HG03521 (cell line): Measurements from ENCODE around the gene PTPRN2.

Experiments used
- ATAC-seq: cut with Tn5 transposase; IDR thresholded peaks from one replicate; pipeline ENCODE4 v1.9.1; 2021; ENCODE audit warnings: mild to moderate bottlenecking, moderate library complexity; ENCODE audit not compliant: unreplicated experiment

PTPRN2 gene

GRCh38 chr7:157618823-157619606 is 968.6 kb downstream of the PTPRN2 start:
- no peak for ATAC-seq

GRCh38 chr7:157618091-157618726 is 969.4 kb downstream of the PTPRN2 start:
- ATAC-seq, result no peak

- no peak for ATAC-seq
Observed at GRCh38 chr7:157617401-157617800, 970.2 kb downstream of the PTPRN2 start.

- no peak for ATAC-seq
Observed at GRCh38 chr7:157616931-157617330, 970.7 kb downstream of the PTPRN2 start.

DNA sequence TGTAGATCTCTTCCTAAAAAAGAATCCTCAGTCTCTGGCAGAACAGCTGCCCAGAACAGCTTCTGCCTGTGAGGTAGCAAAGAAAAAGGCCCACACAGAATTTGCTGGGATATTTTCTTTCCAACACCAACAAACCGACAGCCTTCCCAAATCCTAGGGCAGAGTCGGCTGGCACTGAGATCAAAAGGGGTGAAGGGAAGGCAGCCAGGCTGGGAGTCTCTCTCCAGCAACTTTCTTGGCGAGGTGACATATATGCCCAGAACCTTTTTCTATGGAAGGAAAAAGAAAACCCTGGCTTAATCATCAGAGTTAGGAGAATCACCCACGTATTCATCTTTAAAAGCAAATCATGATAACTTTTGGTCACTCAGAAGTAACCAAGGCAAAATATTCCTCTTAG is 971.2 kb downstream of the PTPRN2 start:
- no peak for ATAC-seq

DNA sequence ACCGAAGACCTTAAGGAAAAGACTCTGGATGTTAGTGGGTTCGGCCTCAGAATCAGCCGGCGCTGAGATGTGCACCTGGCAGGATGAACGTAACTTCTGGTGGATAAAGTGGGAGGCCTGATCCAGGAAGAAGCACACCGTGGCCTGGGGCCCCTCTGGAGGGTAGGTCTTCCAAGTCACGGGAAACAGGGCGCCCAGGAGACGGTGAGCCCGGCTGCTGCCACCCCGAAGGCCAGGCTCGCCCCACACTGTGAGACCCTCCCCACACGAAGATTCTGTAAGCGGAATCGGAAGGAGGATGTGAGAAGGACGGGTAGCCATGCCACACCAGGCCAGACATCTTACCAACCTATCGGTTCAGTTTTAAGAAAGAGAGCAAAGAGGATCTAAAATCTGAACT is 971.8 kb downstream of the PTPRN2 start:
- ATAC-seq, result no peak

DNA sequence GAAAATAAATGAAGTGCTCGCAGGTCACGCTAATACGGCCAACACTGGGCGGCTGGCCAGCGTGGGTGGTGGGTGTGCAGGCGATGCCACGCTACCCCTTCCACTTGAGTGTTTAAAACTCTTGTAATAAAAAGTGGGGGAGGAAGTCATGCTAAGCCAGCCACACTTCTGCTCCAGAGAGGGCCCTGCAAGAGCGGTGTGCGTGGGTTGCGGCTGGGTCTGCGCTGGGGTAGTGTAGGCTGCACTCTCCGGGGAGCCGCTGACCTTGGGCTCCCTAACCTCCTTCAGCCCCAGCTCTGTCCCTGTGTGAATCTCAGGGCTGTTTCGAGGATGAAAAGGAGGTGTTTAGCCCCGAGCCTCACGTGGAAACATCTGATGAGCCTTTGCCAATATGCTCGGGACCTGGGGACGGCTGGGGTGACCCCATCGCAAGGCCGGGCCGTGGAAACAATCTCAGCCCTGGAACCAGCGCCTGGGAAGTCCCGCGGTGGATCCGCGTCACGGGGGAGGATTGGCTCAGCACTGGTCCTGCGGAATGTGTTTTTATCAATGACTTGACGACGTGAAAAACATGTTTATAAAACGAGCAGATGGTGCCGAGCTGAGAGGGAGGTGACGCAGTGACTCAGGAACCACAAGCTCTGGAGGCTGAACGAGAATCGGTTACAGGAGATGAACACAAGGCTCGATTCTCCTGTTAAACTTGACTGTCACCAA is 972.4 kb downstream of the PTPRN2 start:
- ATAC-seq, result no peak

- no peak for ATAC-seq
Observed at GRCh38 chr7:157614457-157615020, 973.1 kb downstream of the PTPRN2 start.

GRCh38 chr7:157613575-157614322 is 973.9 kb downstream of the PTPRN2 start:
- no peak for ATAC-seq

- no peak for ATAC-seq
Observed at GRCh38 chr7:157612664-157613561, 974.7 kb downstream of the PTPRN2 start.

DNA sequence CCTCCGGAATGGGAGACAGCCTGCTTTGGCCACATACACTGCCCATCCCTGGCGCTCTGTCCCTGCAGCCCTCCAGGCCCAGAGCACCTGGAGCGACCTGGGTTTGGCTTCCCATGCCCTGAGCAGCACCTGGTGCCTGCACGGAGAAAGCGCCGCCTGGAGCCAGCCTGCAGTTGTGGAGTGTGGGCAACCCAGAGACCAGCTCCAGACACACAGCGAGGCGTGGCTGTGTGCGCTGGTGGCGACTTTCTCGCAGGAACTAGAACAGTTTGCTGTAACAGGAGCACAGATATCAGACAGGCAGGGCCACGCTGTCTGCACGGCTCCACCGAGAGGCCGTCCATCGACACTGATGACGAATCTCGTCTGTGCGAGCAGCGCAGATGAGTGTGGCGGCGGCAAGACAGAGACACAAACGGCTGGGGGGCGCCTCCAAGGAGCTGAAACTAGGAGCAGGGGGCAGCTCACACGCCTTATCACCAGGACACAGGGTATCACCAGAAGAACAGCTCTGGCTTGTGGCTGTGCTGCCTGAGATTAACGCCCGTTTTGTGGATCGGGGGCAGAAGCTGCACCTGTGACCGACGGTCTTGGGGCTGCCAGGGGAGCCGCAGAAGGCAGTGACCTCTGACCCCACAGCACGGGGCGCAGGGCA is 975.5 kb downstream of the PTPRN2 start:
- no peak for ATAC-seq

DNA sequence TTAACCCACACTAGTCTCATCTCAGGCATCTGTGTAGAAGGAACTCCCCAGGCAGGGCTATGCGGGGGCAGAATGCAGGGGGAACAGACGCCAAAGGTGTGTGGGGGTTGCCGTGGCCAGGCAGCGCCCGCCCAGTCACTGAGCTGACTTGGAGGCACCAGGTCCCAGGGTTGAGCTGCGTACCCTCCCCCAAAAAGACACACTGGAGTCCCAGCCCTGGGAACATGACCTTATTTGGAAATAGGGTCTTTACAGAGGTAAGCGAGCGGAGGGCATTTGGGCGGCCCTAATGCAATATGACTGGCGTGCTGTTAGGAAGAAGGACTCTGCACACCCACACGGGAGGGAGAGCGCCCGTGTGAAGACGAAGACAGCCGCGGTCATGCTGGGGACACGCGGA is 976.3 kb downstream of the PTPRN2 start:
- ATAC-seq, result no peak

DNA sequence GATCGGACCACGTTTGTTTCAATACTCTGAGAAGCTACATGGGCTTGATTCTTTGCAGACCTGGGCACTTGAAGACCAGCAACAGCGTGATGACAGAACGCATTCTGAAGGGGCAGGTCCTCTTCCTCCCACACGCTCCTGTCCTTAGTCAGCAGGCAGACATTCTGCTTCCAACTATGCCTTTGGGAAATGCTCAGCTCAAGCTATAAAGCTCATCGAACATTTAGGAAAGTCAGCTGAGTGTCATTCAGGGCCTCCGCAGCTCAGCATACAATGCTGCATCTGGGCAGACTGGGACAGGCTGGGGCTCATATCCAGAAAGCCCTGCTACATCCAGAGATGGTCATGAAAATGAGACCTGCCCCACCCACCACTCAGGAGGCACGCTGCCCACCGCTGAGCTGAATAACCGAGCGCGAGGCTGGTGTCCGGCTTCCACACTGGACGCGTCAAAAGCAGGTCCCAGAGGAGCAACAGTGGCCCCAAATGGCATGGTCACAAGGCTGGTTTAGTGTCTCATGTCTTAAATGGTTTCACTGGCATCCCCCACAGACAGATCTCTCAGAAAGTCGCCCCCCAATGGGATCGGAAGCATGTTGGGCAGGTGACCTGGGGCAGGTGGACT is 976.8 kb downstream of the PTPRN2 start:
- ATAC-seq, result no peak

GRCh38 chr7:157609932-157610640 is 977.5 kb downstream of the PTPRN2 start:
- ATAC-seq, result no peak

DNA sequence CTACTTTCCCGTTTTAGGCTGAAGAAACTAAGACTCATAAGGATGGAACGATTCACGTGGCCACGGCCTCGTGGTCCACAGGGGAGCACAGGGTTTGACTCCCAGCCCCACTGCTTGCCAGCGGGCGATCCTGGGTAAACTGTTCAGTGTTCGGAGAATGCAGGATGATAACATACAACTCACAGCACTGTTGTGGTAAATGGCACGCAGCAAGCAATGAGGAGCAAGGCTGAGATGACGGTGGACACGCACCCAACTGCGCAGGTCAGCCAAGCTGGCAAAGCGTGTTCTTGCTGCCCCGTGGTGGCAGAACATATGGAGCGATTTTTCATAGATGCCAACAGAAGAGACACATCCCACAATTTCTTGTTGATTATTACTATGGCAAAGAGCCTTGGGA is 978.1 kb downstream of the PTPRN2 start:
- no peak for ATAC-seq

GRCh38 chr7:157607218-157607617 is 980.4 kb downstream of the PTPRN2 start:
- ATAC-seq, result no peak

DNA sequence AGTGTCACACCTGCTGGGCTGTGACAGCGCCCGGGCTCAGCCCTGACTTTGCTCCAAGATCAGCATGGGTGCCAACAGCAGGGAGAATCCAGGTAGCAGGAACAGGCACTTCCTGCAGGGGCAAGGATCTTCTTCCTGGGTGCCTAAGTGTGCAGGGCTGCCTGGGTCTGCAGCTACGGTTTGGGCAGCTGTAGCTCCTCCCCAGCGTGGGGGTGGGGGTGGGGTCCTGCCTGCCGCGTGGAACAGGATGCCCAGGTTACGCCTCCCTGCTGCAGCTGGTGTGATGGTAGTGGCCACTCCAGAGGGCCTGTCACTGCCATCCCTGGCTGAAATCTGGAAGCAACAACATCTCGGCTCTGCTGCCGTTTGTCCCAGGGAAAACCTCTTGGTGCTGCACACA is 981.5 kb downstream of the PTPRN2 start:
- ATAC-seq, result no peak

DNA sequence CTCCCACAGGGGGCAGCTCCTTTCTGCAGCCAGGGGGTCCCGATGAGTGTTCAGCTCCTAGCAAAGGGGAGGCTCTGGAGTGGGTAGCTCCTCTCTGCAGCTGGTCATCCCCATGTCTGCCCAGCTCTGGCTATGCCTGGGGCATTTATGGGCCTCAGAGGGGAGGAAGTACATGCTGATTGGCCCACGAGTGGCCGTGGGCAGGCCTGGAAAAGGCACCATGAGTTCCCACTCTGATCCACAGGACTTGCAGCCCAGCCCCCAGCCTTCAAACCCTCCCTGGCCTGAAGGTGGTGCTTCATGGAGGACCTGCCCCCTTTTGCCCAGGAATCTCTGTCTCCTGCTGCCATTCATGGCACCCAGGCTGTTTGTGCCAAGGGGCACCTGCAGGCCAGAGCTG is 982.0 kb downstream of the PTPRN2 start:
- ATAC-seq, result no peak
